Parathyroid adenoma (tissue), 2 donors: ENCODE results near the gene YJEFN3.

Experiments
- H2AFZ ChIP-seq: fragments of 300-600 bp; sonication (generic); one replicate; pipeline ENCODE4 v1.7.0; 2017; ENCODE audit warnings: antibody characterized with exemption, mild to moderate bottlenecking
- H3K27ac ChIP-seq: fragments of 300-600 bp; sonication (generic); one replicate; pipeline ENCODE4 v1.7.0; 2017
- H3K27me3 ChIP-seq: fragments of 300-600 bp; sonication (generic); one replicate; pipeline ENCODE4 v1.7.0; 2017; ENCODE audit warnings: low read length; ENCODE audit not compliant: control insufficient read depth, insufficient read depth
- H3K36me3 ChIP-seq: fragments of 300-600 bp; sonication (generic); one replicate; pipeline ENCODE4 v1.7.0; 2017; ENCODE audit warnings: low read length; ENCODE audit not compliant: control insufficient read depth, insufficient read depth
- H3K4me1 ChIP-seq: fragments of 300-600 bp; sonication (generic); one replicate; pipeline ENCODE4 v1.7.0; 2017; ENCODE audit warnings: control low read depth
- H3K4me2 ChIP-seq: fragments of 300-600 bp; sonication (generic); one replicate; pipeline ENCODE4 v1.7.0; 2017; ENCODE audit warnings: low read length
- H3K4me3 ChIP-seq: fragments of 300-600 bp; sonication (generic); one replicate; pipeline ENCODE4 v1.7.0; 2017; ENCODE audit warnings: low read depth, low read length
- H3K79me2 ChIP-seq: fragments of 300-600 bp; sonication (generic); one replicate; pipeline ENCODE4 v1.7.0; 2017; ENCODE audit warnings: control low read depth
- H3K9ac ChIP-seq: fragments of 300-600 bp; sonication (generic); one replicate; pipeline ENCODE4 v1.7.0; 2017; ENCODE audit warnings: mild to moderate bottlenecking
- H3K9me3 ChIP-seq: fragments of 300-600 bp; sonication (generic); one replicate; pipeline ENCODE4 v1.7.0; 2017; ENCODE audit warnings: low read length; ENCODE audit not compliant: control insufficient read depth
- TF ChIP-seq, protein P1 (sequence below): fragments of 300-600 bp; sonication (generic); IDR thresholded peaks from one replicate; pipeline ENCODE4 v1.7.0; 2017; ENCODE audit warnings: antibody characterized with exemption, mild to moderate bottlenecking
- donor health status: primary hyperparathyroidism.

YJEFN3 gene

DNA sequence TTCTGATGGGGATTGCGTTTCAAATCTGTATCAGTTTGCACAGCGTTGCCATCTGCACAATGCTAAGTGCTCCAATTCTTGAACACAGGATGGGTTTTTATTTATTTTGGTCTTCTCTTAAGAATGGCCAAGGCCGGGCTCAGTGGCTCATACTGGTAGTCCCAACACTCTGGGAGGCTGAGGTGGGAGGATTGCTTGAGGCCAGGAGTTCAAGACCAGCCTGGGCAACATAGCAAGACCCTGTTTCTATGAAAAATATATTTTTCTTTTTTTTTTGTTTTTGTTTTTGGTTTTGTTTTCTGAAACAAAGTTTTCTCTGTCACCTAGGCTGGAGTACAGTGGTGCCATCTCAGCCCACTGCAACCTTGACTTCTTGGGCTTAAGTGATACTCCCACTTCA lies 5.5 kb upstream of the YJEFN3 start:
- no peak overlapping the region for H3K4me2 ChIP-seq

DNA sequence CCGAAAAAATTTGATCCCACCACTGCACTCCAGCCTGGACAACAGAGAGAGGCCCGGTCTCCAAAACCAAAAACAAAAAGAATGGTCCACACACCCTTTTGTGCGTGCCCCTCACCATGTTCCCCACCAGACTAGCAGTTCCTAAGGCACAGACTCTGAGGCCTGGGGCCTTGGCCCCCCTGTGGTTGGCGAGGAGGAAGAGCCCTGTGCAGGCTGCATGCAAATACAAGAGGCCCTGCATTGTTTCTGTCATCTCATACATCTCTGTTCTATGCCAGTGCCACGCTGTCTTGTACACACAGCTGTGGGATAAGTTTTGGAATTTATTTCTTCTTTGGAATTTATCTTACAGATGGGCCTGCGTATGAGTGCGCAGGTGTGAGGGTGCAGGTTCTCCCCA lies 4.7 kb upstream of the YJEFN3 start:
- Histone ChIP-seq H2AFZ (no peak overlapping the region), H3K4me1 (peaks cover 3% of the 10 kb centered on the region), H3K27me3 (no peaks in the 10 kb centered on the region), H3K4me3 (no peak overlapping the region), H3K9ac (no peak overlapping the region), H3K4me2 (no peak overlapping the region), H3K79me2 (peaks cover 27% of the 10 kb centered on the region), H3K36me3 (no peaks in the 10 kb centered on the region), H3K27ac (no peak overlapping the region), H3K9me3 (no peaks in the 10 kb centered on the region)
- TF ChIP-seq, protein P1, sequence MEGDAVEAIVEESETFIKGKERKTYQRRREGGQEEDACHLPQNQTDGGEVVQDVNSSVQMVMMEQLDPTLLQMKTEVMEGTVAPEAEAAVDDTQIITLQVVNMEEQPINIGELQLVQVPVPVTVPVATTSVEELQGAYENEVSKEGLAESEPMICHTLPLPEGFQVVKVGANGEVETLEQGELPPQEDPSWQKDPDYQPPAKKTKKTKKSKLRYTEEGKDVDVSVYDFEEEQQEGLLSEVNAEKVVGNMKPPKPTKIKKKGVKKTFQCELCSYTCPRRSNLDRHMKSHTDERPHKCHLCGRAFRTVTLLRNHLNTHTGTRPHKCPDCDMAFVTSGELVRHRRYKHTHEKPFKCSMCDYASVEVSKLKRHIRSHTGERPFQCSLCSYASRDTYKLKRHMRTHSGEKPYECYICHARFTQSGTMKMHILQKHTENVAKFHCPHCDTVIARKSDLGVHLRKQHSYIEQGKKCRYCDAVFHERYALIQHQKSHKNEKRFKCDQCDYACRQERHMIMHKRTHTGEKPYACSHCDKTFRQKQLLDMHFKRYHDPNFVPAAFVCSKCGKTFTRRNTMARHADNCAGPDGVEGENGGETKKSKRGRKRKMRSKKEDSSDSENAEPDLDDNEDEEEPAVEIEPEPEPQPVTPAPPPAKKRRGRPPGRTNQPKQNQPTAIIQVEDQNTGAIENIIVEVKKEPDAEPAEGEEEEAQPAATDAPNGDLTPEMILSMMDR, result no peak

More for the DNA sequence above, 5.5 kb upstream of the YJEFN3 start:
- H3K4me1 ChIP-seq, result peaks cover 3% of the 10 kb centered on the region
- peaks cover 31% of the 10 kb centered on the region for H3K79me2 ChIP-seq
- no peaks in the 10 kb centered on the region for H3K36me3 ChIP-seq
- H3K27me3 ChIP-seq, result no peaks in the 10 kb centered on the region
- no peak overlapping the region for H3K27ac ChIP-seq
- TF ChIP-seq, protein P1, result no peak
- no peak overlapping the region for H3K9ac ChIP-seq
- H3K4me3 ChIP-seq, result no peak overlapping the region
- no peaks in the 10 kb centered on the region for H3K9me3 ChIP-seq
- no peak overlapping the region for H2AFZ ChIP-seq

DNA sequence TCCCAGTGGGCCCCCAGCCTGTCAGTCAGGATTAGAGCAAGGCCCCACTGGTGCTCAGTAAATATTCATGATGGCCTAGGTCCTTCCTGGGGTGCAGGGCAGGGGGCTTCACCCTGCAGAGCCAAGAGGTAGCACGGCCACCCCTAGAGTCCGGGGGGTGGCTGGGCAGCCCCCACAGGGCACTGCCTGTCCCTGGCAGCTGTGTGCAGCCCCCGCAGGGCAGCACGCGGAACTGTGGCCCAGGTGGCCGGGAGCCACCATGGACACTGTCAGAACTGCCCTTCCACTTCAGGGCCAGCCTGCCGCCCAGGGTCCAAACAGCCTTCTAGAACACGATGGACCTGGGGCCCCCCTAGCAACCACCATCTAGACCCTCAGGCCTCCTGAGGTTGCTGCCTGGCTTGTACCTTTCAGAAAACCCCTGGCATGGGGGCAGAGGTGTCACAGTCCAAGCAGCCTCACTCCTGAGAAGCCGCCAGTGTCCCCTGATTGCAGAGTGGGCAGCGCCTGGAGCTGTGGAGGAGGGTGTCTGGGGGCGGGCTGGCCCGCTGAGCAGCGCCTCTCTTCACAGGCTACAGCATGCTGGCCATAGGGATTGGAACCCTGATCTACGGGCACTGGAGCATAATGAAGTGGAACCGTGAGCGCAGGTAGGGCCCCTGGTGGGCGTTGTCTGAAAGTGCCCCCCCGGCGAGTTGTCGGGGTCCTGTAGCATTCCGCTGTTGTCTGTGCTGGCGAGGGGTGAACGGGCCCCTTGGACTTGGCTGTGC lies 2.9 kb upstream of the YJEFN3 start:
- H3K79me2 ChIP-seq, result peaks cover 14% of the 10 kb centered on the region
- no peak overlapping the region for H3K9ac ChIP-seq
- peaks cover 3% of the 10 kb centered on the region for H3K4me1 ChIP-seq
- H2AFZ ChIP-seq, result no peak overlapping the region
- no peak overlapping the region for H3K4me3 ChIP-seq
- H3K4me2 ChIP-seq, result no peak overlapping the region
- no peaks in the 10 kb centered on the region for H3K9me3 ChIP-seq
- TF ChIP-seq, protein P1, result no peak
- H3K27me3 ChIP-seq, result no peaks in the 10 kb centered on the region
- no peaks in the 10 kb centered on the region for H3K36me3 ChIP-seq
- no peak overlapping the region for H3K27ac ChIP-seq

DNA sequence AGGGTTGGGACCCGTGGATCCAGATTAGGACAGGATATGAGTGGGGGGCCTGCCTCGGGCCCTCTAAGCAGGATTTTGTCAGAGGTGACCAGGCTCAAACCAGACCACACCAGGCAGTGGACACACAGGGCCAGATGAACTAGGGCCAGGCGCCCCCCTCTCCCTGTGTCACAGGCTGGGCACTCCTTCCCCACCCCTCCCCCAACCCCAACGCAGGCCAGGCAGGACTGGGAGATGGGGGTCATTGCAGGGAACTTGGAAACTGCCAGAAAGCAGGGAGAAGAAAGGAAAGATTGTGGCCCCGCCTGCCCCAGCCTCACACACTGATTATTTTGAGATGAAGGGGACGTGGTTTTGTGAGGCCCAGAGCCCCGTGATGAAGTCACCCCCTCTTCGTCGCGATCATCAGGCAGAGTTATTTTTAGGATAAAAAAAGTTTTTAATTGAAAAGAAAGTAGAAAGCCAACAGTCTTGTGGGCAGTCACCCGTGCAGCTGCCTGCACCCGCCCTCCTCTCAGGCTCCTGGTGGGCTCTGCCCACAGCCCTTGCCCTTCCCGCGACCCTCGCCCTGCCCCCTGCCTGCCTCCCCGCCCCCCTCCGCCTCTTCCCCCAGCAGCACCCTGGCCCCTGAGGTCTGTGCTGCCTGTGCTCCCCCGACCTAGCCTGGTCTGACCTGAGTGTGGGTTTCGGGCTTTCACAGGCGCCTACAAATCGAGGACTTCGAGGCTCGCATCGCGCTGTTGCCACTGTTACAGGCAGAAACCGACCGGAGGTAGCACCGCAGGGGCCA lies 1.9 kb upstream of the YJEFN3 start:
- Histone ChIP-seq H3K4me2 (no peak overlapping the region), H3K27me3 (no peaks in the 10 kb centered on the region), H3K9ac (no peak overlapping the region), H3K79me2 (peaks cover 11% of the 10 kb centered on the region), H3K36me3 (no peaks in the 10 kb centered on the region), H2AFZ (no peak overlapping the region), H3K9me3 (no peaks in the 10 kb centered on the region), H3K27ac (no peak overlapping the region), H3K4me3 (no peak overlapping the region), H3K4me1 (peaks cover 3% of the 10 kb centered on the region)
- TF ChIP-seq, protein P1, result no peak
